Measurements from ENCODE around the gene HTRA3. TPM values are rescaled to one million over a fixed set of nuclear protein-coding genes. Genes with fewer than 3 reads are reported as not detected.
A peak's percentile ranks its signal among the peaks of the same experiment; 100 is the strongest.

The HTRA3 gene
- total RNA-seq, 1 donor from 2014 or later = 0.16 TPM

GRCh38 chr4:8319061-8319460, 49.5 kb downstream of the HTRA3 start:
- peaks cover 9% of the 10 kb centered on the region for H3K27me3 Mint-ChIP-seq (ENCODE audit: unreplicated experiment)
- TF ChIP-seq CTCF (IDR thresholded peaks at IDR 0.05) = no peak
- H3K4me1 Mint-ChIP-seq (ENCODE audit: unreplicated experiment) = peaks cover 17% of the 10 kb centered on the region
- no peak overlapping the region for H3K27ac Mint-ChIP-seq (ENCODE audit: unreplicated experiment)
- H3K36me3 Mint-ChIP-seq (ENCODE audit: unreplicated experiment) = no peaks in the 10 kb centered on the region
- peak; percentile 56 for DNase-seq (ENCODE audit: extremely low spot score, unreplicated experiment)
- H3K9me3 Mint-ChIP-seq (ENCODE audit: unreplicated experiment) = peaks cover 6% of the 10 kb centered on the region
- H3K4me3 Mint-ChIP-seq (ENCODE audit: unreplicated experiment) = no peak overlapping the region

GRCh38 chr4:8319731-8320385, 50.3 kb downstream of the HTRA3 start:
- Mint-ChIP-seq H3K27me3 (ENCODE audit: unreplicated experiment) (peaks cover 3% of the 10 kb centered on the region), H3K4me3 (ENCODE audit: unreplicated experiment) (no peak overlapping the region), H3K36me3 (ENCODE audit: unreplicated experiment) (no peaks in the 10 kb centered on the region), H3K27ac (ENCODE audit: unreplicated experiment) (no peak overlapping the region), H3K4me1 (ENCODE audit: unreplicated experiment) (peaks cover 17% of the 10 kb centered on the region), H3K9me3 (ENCODE audit: unreplicated experiment) (peaks cover 6% of the 10 kb centered on the region)
- peak; percentile 74 for DNase-seq (ENCODE audit: extremely low spot score, unreplicated experiment)
- TF ChIP-seq CTCF (IDR thresholded peaks at IDR 0.05) = no peak

GRCh38 chr4:8320386-8320750, 50.8 kb downstream of the HTRA3 start:
- H3K27ac Mint-ChIP-seq (ENCODE audit: unreplicated experiment) = no peak overlapping the region
- H3K36me3 Mint-ChIP-seq (ENCODE audit: unreplicated experiment) = no peaks in the 10 kb centered on the region
- no peak for TF ChIP-seq CTCF (IDR thresholded peaks at IDR 0.05)
- no peaks in the 10 kb centered on the region for H3K27me3 Mint-ChIP-seq (ENCODE audit: unreplicated experiment)
- peaks cover 13% of the 10 kb centered on the region for H3K4me1 Mint-ChIP-seq (ENCODE audit: unreplicated experiment)
- peaks cover 6% of the 10 kb centered on the region for H3K9me3 Mint-ChIP-seq (ENCODE audit: unreplicated experiment)
- peak; percentile 54 for DNase-seq (ENCODE audit: extremely low spot score, unreplicated experiment)
- H3K4me3 Mint-ChIP-seq (ENCODE audit: unreplicated experiment) = no peak overlapping the region

GRCh38 chr4:8321220-8321619, 51.7 kb downstream of the HTRA3 start:
- Mint-ChIP-seq H3K9me3 (ENCODE audit: unreplicated experiment) (peaks cover 6% of the 10 kb centered on the region), H3K27ac (ENCODE audit: unreplicated experiment) (no peak overlapping the region), H3K4me3 (ENCODE audit: unreplicated experiment) (no peak overlapping the region), H3K4me1 (ENCODE audit: unreplicated experiment) (peaks cover 5% of the 10 kb centered on the region), H3K36me3 (ENCODE audit: unreplicated experiment) (no peaks in the 10 kb centered on the region), H3K27me3 (ENCODE audit: unreplicated experiment) (no peaks in the 10 kb centered on the region)
- no peak for DNase-seq (ENCODE audit: extremely low spot score, unreplicated experiment)
- TF ChIP-seq CTCF (IDR thresholded peaks at IDR 0.05) = no peak

GRCh38 chr4:8321771-8322170, 52.2 kb downstream of the HTRA3 start:
- no peaks in the 10 kb centered on the region for H3K27me3 Mint-ChIP-seq (ENCODE audit: unreplicated experiment)
- H3K9me3 Mint-ChIP-seq (ENCODE audit: unreplicated experiment) = peaks cover 6% of the 10 kb centered on the region
- no peaks in the 10 kb centered on the region for H3K36me3 Mint-ChIP-seq (ENCODE audit: unreplicated experiment)
- TF ChIP-seq CTCF (IDR thresholded peaks at IDR 0.05) = no peak
- no peak overlapping the region for H3K27ac Mint-ChIP-seq (ENCODE audit: unreplicated experiment)
- DNase-seq (ENCODE audit: extremely low spot score, unreplicated experiment) = no peak
- H3K4me3 Mint-ChIP-seq (ENCODE audit: unreplicated experiment) = no peak overlapping the region
- H3K4me1 Mint-ChIP-seq (ENCODE audit: unreplicated experiment) = no peaks in the 10 kb centered on the region
